H1 (cell line): ENCODE measurements around the gene IQCN. TPM values are rescaled to one million over a fixed set of nuclear protein-coding genes. Genes with fewer than 3 reads are reported as not detected.

Experiments
- CTCF ChIA-PET: fragments of 300-600 bp; sonication (Branson Sonifier 250); formaldehyde crosslinking; loops from one replicate; lab custom pipeline; 2021; ENCODE audit not compliant: partially characterized antibody; lab: Charles Lee
- POLR2A ChIA-PET: fragments of 300-600 bp; sonication (Branson Sonifier 250); formaldehyde crosslinking; loops from one replicate; lab custom pipeline; 2021; ENCODE audit warnings: inconsistent platforms; ENCODE audit not compliant: partially characterized antibody; lab: Charles Lee
- DNase-seq, 2 experiments: peaks; one replicate each; pipeline versions ENCODE4 v3.0.0 to v3.0.0-alpha.2; 2010 to 2022; ENCODE audit warnings: low spot score in 2 of 2, low read depth in 1 of 2, mixed read lengths in 1 of 2
- FAIRE-seq: peaks from 2 replicates; lab custom pipeline; 2011; peaks lifted over from hg19 to GRCh38; lab: Jason Lieb, UNC
- H2AFZ ChIP-seq: 2 replicates; pipeline ENCODE4 v1.8.1; 2012; ENCODE audit warnings: low read length, inconsistent platforms
- H2AK5ac ChIP-seq: 2 replicates; pipeline ENCODE4 v1.6.1; 2013; ENCODE audit warnings: low read depth, low read length
- H2BK120ac ChIP-seq: replicated peaks from 2 replicates; pipeline ENCODE3; 2013; ENCODE audit warnings: low read depth, low read length, inconsistent platforms
- H2BK12ac ChIP-seq: 2 replicates; pipeline ENCODE4 v1.6.1; 2013; ENCODE audit warnings: low read depth, low read length
- H2BK15ac ChIP-seq: 2 replicates; pipeline ENCODE4 v1.6.1; 2013; ENCODE audit warnings: low read length
- H2BK20ac ChIP-seq: 2 replicates; pipeline ENCODE4 v1.6.1; 2013; ENCODE audit warnings: low read length
- H2BK5ac ChIP-seq: 2 replicates; pipeline ENCODE4 v1.6.1; 2013; ENCODE audit warnings: low read depth, low read length
- H3K14ac ChIP-seq: 2 replicates; pipeline ENCODE4 v1.6.1; 2013; ENCODE audit warnings: inconsistent platforms; ENCODE audit not compliant: insufficient read length
- H3K18ac ChIP-seq: 2 replicates; pipeline ENCODE4 v1.6.1; 2013; ENCODE audit warnings: low read length; ENCODE audit errors: extremely low read depth
- H3K23ac ChIP-seq: 2 replicates; pipeline ENCODE4 v1.6.1; 2013; ENCODE audit warnings: inconsistent platforms; ENCODE audit not compliant: insufficient read length
- H3K23me2 ChIP-seq: 2 replicates; pipeline ENCODE4 v1.6.1; 2013; ENCODE audit warnings: low read depth, low read length
- H3K27ac ChIP-seq: 2 replicates; pipeline ENCODE4 v1.6.1; 2011; ENCODE audit warnings: low read depth, low read length, inconsistent platforms
- H3K27me3 ChIP-seq, 4 experiments: replicated peaks in 1 of 4; 1 replicate in 1 of 4; 2 replicates in 3 of 4; pipeline versions ENCODE4 v1.6.1 to v1.8.1; 2011 to 2013; ENCODE audit warnings: low read length in 3 of 4, mild to moderate bottlenecking in 3 of 4, inconsistent platforms in 2 of 4, mixed read lengths in 2 of 4, moderate library complexity in 1 of 4; ENCODE audit not compliant: control insufficient read depth in 3 of 4, insufficient read depth in 3 of 4; ENCODE audit errors: extremely low read depth in 1 of 4
- H3K36me3 ChIP-seq, 4 experiments: 2 replicates each; pipeline versions ENCODE4 v1.6.1 to v1.8.1; 2011 to 2013; ENCODE audit warnings: mild to moderate bottlenecking in 4 of 4, low read length in 3 of 4, moderate library complexity in 2 of 4, control low read depth in 1 of 4, inconsistent platforms in 1 of 4; ENCODE audit not compliant: insufficient read depth in 4 of 4, control insufficient read depth in 2 of 4
- H3K4ac ChIP-seq: replicated peaks from 2 replicates; pipeline ENCODE3; 2013; ENCODE audit warnings: low read length, low read depth, mixed read lengths, inconsistent platforms; ENCODE audit not compliant: insufficient read length
- H3K4me1 ChIP-seq, 4 experiments: replicated peaks in 1 of 4; 1 replicate in 1 of 4; 2 replicates in 3 of 4; pipeline versions ENCODE4 v1.6.1 to v1.8.1; 2011 to 2013; ENCODE audit warnings: low read length in 3 of 4, inconsistent platforms in 2 of 4, mixed read lengths in 1 of 4; ENCODE audit not compliant: insufficient read depth in 4 of 4, control insufficient read depth in 3 of 4
- H3K4me2 ChIP-seq, 2 experiments: 2 replicates each; pipeline versions ENCODE4 v1.6.1 to v1.8.1; 2011 to 2013; ENCODE audit warnings: low read depth in 2 of 2, low read length in 2 of 2, control low read depth in 1 of 2, inconsistent platforms in 1 of 2, mild to moderate bottlenecking in 1 of 2; ENCODE audit not compliant: insufficient read depth in 1 of 2
- H3K4me3 ChIP-seq, 4 experiments: fragments of 200-600, 300-600 bp in 1 of 4; sonication (generic), shearing (Covaris generic), sonication (Bioruptor Twin) in 1 of 4; 2 replicates each; pipeline versions ENCODE4 v1.5.1 to v1.8.1; 2011 to 2016; ENCODE audit warnings: low read length in 4 of 4, low read depth in 3 of 4, control low read depth in 2 of 4, inconsistent platforms in 2 of 4, mild to moderate bottlenecking in 2 of 4, mixed read lengths in 1 of 4, moderate library complexity in 1 of 4; ENCODE audit not compliant: insufficient read depth in 2 of 4; ENCODE audit errors: extremely low read depth in 1 of 4
- H3K56ac ChIP-seq: replicated peaks from 2 replicates; pipeline ENCODE3; 2013; ENCODE audit warnings: low read depth, mild to moderate bottlenecking, mixed read lengths, low read length, inconsistent platforms; ENCODE audit not compliant: insufficient read length
- H3K79me1 ChIP-seq: 2 replicates; pipeline ENCODE4 v1.6.1; 2013; ENCODE audit warnings: low read depth, low read length, control low read depth
- H3K79me2 ChIP-seq, 2 experiments: 2 replicates each; pipeline versions ENCODE4 v1.6.1 to v1.8.1; 2012 to 2013; ENCODE audit warnings: low read length in 2 of 2, mild to moderate bottlenecking in 2 of 2, inconsistent platforms in 1 of 2; ENCODE audit not compliant: insufficient read depth in 2 of 2, control insufficient read depth in 1 of 2
- H3K9ac ChIP-seq, 4 experiments: replicated peaks in 1 of 4; 1 replicate in 1 of 4; 2 replicates in 3 of 4; pipeline versions ENCODE4 v1.6.1 to v1.8.1; 2011 to 2013; ENCODE audit warnings: low read depth in 3 of 4, low read length in 3 of 4, control low read depth in 2 of 4, mild to moderate bottlenecking in 2 of 4, moderate library complexity in 2 of 4, inconsistent platforms in 1 of 4; ENCODE audit errors: extremely low read depth in 1 of 4
- H3K9me3 ChIP-seq, 2 experiments: 2 replicates each; pipeline versions ENCODE4 v1.6.1 to v1.8.1; 2012 to 2013; ENCODE audit warnings: mild to moderate bottlenecking in 2 of 2, moderate library complexity in 2 of 2, control low read depth in 1 of 2, inconsistent platforms in 1 of 2, low read depth in 1 of 2, low read length in 1 of 2, mixed read lengths in 1 of 2; ENCODE audit not compliant: insufficient read depth in 2 of 2
- H4K20me1 ChIP-seq, 2 experiments: replicated peaks in 1 of 2; 2 replicates each; pipeline versions ENCODE3 to v1.8.1; 2011 to 2013; ENCODE audit warnings: inconsistent platforms in 2 of 2, low read length in 2 of 2, mild to moderate bottlenecking in 1 of 2; ENCODE audit not compliant: insufficient read depth in 2 of 2, control insufficient read depth in 1 of 2
- H4K5ac ChIP-seq: 2 replicates; pipeline ENCODE4 v1.6.1; 2013; ENCODE audit warnings: low read length, low read depth, mixed read lengths, inconsistent platforms; ENCODE audit not compliant: insufficient read length
- H4K8ac ChIP-seq: 2 replicates; pipeline ENCODE4 v1.8.0; 2013; ENCODE audit warnings: mild to moderate bottlenecking, moderate library complexity, low read length, inconsistent platforms; ENCODE audit not compliant: insufficient read depth; ENCODE audit errors: extremely low read depth
- H4K91ac ChIP-seq: replicated peaks from 2 replicates; pipeline ENCODE3; 2013; ENCODE audit warnings: low read length, mixed read lengths, inconsistent platforms; ENCODE audit not compliant: insufficient read length
- CBX8 ChIP-seq: fragments of 300-800, 300-1000 bp; sonication (generic); IDR thresholded peaks from 2 replicates; pipeline ENCODE4 v1.7.1; 2016; ENCODE audit warnings: low read depth, low read length, borderline replicate concordance
- CTBP2 ChIP-seq: IDR thresholded peaks from 2 replicates; pipeline ENCODE4 v1.7.0; 2011; ENCODE audit warnings: borderline replicate concordance, mild to moderate bottlenecking, moderate library complexity, mixed read lengths, low read length; ENCODE audit not compliant: insufficient read depth, insufficient read length
- EGR1 ChIP-seq: IDR thresholded peaks from 2 replicates; pipeline ENCODE4 v1.6.1; 2011; ENCODE audit warnings: low read depth, low read length, borderline replicate concordance
- EP300 ChIP-seq, 2 experiments: IDR thresholded peaks; 1 replicate in 1 of 2; 2 replicates in 1 of 2; pipeline ENCODE4 v1.6.1; 2011 to 2012; ENCODE audit warnings: low read depth in 2 of 2, low read length in 2 of 2, mild to moderate bottlenecking in 2 of 2, borderline replicate concordance in 1 of 2, inconsistent platforms in 1 of 2, moderate library complexity in 1 of 2
- HDAC2 ChIP-seq, 2 experiments: fragments of 300-600 bp in 1 of 2; sonication (generic) in 1 of 2; IDR thresholded peaks; 2 replicates each; pipeline ENCODE4 v1.6.1; 2011 to 2012; ENCODE audit warnings: low read depth in 2 of 2, low read length in 2 of 2, mild to moderate bottlenecking in 2 of 2, moderate library complexity in 2 of 2, borderline replicate concordance in 1 of 2, inconsistent platforms in 1 of 2
- KDM1A ChIP-seq: fragments of 200-600, 300-600 bp; sonication (generic); IDR thresholded peaks from 2 replicates; pipeline ENCODE4 v1.7.1; 2016; ENCODE audit warnings: mild to moderate bottlenecking, low read length, borderline replicate concordance
- MAX ChIP-seq: IDR thresholded peaks from 2 replicates; pipeline ENCODE4 v1.6.1; 2012; ENCODE audit warnings: inconsistent platforms
- SIX5 ChIP-seq: IDR thresholded peaks from 2 replicates; pipeline ENCODE4 v1.6.1; 2011; ENCODE audit warnings: mild to moderate bottlenecking, low read depth, low read length
- WGBS, 2 experiments: shearing (Covaris generic) in 1 of 2; methylation state at CpG; one replicate each; pipeline versions ENCODE4 v1.1.6 to v1.1.7; 2013 to 2015; ENCODE audit warnings: low lambda C conversion rate in 2 of 2, mixed read lengths in 2 of 2, inconsistent platforms in 1 of 2, low coverage in 1 of 2, missing lambda C conversion rate in 1 of 2; ENCODE audit not compliant: insufficient replicate concordance in 2 of 2, insufficient coverage in 1 of 2, insufficient read length in 1 of 2; ENCODE audit errors: extremely low coverage in 1 of 2, missing lambda C conversion rate in 1 of 2; 5-methylcytosine and 5-hydroxymethylcytosine counted together
- polyA plus RNA-seq, 7 experiments: library from polyadenylated mRNA; depleted of rRNA in 3 of 7; stranded (reverse) in 5 of 7; unstranded in 2 of 7; fragments of >200 nt in 5 of 7; fragments of 200-250 nt in 2 of 7; gene quantifications; 1 replicate in 5 of 7; 2 replicates in 1 of 7; 4 replicates in 1 of 7; pipeline versions ENCODE4 v1.2.1 to v1.2.3, GENCODE V29; 2011 to 2013; ENCODE audit warnings: missing spikeins in 2 of 7, mixed read lengths in 2 of 7
- total RNA-seq: library from RNA; stranded (reverse); fragmentation: NEBNext Ultra II Directional; extraction: Animal tissue kit (Norgen Biotek cat#: 25700); gene quantifications from 2 replicates; pipeline ENCODE4 v1.2.1, GENCODE V29; 2021

IQCN gene
- total and polyA plus RNA-seq, 2 of the 8 experiments (the other 6 are each of a cell fraction or from before 2014, with no cell fraction given), result 0.36 to 1.0 TPM

DNA sequence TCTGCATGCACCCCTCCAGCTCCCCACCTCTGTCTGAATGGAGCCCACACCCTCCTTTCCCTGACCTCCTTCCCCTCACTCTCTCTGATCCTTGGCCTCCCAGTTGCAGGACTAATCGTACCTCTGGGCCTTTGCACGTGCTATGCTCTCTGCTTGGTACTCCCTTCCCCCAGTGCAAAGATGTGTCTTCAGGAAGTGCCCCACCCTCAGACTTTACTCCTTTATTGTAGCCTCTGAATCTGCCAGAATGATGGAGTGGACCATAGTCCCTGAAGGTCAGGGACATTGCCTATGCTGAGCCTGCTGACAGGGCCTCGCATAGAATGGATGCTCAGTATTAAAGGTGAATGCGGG lies 8.5 kb upstream of the IQCN start:
- POLR2A ChIA-PET, result interaction anchor here (0.6 to 10.3 kb wide), 17 partner anchors 8 to 149 kb away, joined by 3 to 237 read pairs (median 38); partner anchors contain the start of genes IQCN, LRRC25, LSM4 and MPV17L2
- peak overlapping the region; percentile 89 for H2BK15ac ChIP-seq
- H3K9me3 ChIP-seq, result no peaks in the 10 kb centered on the region
- CTCF ChIA-PET, result interaction anchor here (6.0 to 13.6 kb wide), 3 partner anchors 10 to 45 kb away, joined by 52 to 242 read pairs (median 179); partner anchors contain the start of gene LSM4
- peaks cover 0 to 26% of the 10 kb centered on the region in 2 experiments; a peak in 3 of 4 replicates for H3K79me2 ChIP-seq
- peak overlapping the region; percentile 99 for H2BK5ac ChIP-seq
- H3K36me3 ChIP-seq, result peaks cover 0 to 5% (median 3%) of the 10 kb centered on the region in 4 experiments; a peak in 3 of 8 replicates
- FAIRE-seq, result no peak
- no peak overlapping the region for H2BK120ac ChIP-seq
- DNase-seq, result no peak
- peaks cover 4 to 22% (median 10%) of the 10 kb centered on the region in 4 experiments; a peak in 6 of 7 replicates for H3K4me1 ChIP-seq
- H3K23ac ChIP-seq, result no peak overlapping the region
- peak overlapping the region; percentile 72 to 81 for H3K4me2 ChIP-seq
- H2BK20ac ChIP-seq, result 0 out of 2 replicates have a peak overlapping the region, but pooled peaks have one; percentile 72
- peaks cover 17% of the 10 kb centered on the region for H3K23me2 ChIP-seq
- H2AFZ ChIP-seq, result no peak overlapping the region
- peaks cover 9 to 16% of the 10 kb centered on the region in 2 experiments for H4K20me1 ChIP-seq
- H3K4me3 ChIP-seq, result peak overlapping the region; percentile 39 to 76 (median 59); a peak in 7 of 8 replicates
- peak overlapping the region in 3 of 4 experiments; percentile 48 to 94 (median 86); a peak in 3 of 7 replicates for H3K9ac ChIP-seq
- peaks cover 13% of the 10 kb centered on the region; the same call in 1 of the 2 replicates for H3K79me1 ChIP-seq
- H3K27ac ChIP-seq, result peak overlapping the region; percentile 95
- H4K91ac ChIP-seq, result peak overlapping the region; percentile 17
- peak overlapping the region; percentile 22 for H3K4ac ChIP-seq
- TF ChIP-seq CBX8 (no peak), MAX (0 out of 2 replicates have a peak, but pooled peaks have one; percentile 22), KDM1A (peak; percentile 97), EGR1 (no peak), SIX5 (no peak), CTBP2 (no peak), HDAC2 (IDR thresholded peaks at IDR 0.05; ENCODE audit: borderline replicate concordance in 1 of 2, low read depth in 2 of 2, low read length in 2 of 2) (peak in 1 of 2 experiments; percentile 87; a peak in 1 of 4 replicates), EP300 (IDR thresholded peaks at IDR 0.05; ENCODE audit: borderline replicate concordance in 1 of 2, low read depth in 2 of 2, low read length in 2 of 2) (no peak)
- H2AK5ac ChIP-seq, result peak overlapping the region; percentile 99
- H4K5ac ChIP-seq, result peak overlapping the region; percentile 61
- peaks cover 0 to 6% (median 0%) of the 10 kb centered on the region in 4 experiments; a peak in 3 of 7 replicates for H3K27me3 ChIP-seq
- no peak overlapping the region for H3K14ac ChIP-seq
- no peak overlapping the region for H4K8ac ChIP-seq
- peak overlapping the region; percentile 96; the same call in 1 of the 2 replicates for H3K18ac ChIP-seq
- peak overlapping the region; percentile 99 for H2BK12ac ChIP-seq
- no peak overlapping the region for H3K56ac ChIP-seq
- 91% methylated on average over 4 of the region's 4 CpGs; no CpG with 5 or more reads in 1 of the 2 experiments for WGBS, 2 experiments
